PFSK-1 (cell line): ENCODE measurements around the gene MAST4.

ENCODE experiments used
- POLR2AphosphoS5 ChIP-seq: IDR thresholded peaks from 2 replicates; pipeline ENCODE4 v1.6.1; 2012; ENCODE audit warnings: low read depth, mild to moderate bottlenecking, control low read depth, low read length, moderate library complexity
- REST ChIP-seq, 2 experiments: IDR thresholded peaks; 2 replicates each; pipeline versions ENCODE4 v1.6.1 to v1.8.0; 2011 to 2012; ENCODE audit warnings: low read depth in 2 of 2, low read length in 2 of 2, control low read depth in 1 of 2, inconsistent platforms in 1 of 2, mild to moderate bottlenecking in 1 of 2, moderate library complexity in 1 of 2; ENCODE audit not compliant: insufficient read depth in 1 of 2
- SIN3A ChIP-seq: IDR thresholded peaks from 2 replicates; pipeline ENCODE4 v1.6.1; 2012; ENCODE audit warnings: mild to moderate bottlenecking, low read length, moderate library complexity, borderline replicate concordance; ENCODE audit not compliant: insufficient read depth
- TAF1 ChIP-seq: IDR thresholded peaks from 2 replicates; pipeline ENCODE4 v1.6.1; 2012; ENCODE audit warnings: low read length, control low read depth, borderline replicate concordance; ENCODE audit not compliant: insufficient read depth

- TF ChIP-seq POLR2AphosphoS5 (no peak), SIN3A (no peak), TAF1 (no peak), REST (IDR thresholded peaks at IDR 0.05; ENCODE audit: insufficient read depth in 1 of 2, low read depth in 2 of 2, low read length in 2 of 2) (no peak)
Observed at GRCh38 chr5:66573733-66574132, 22.5 kb upstream of the MAST4 start.
